HG02623 (cell line): ENCODE measurements around the gene LSAMP.
"Not testable (repeated sequence)": the region's sequence is repeated elsewhere in the genome, so short reads cannot be mapped to it uniquely, and the experiment has no call there.

Experiments
- ATAC-seq: cut with Tn5 transposase; IDR thresholded peaks from one replicate; pipeline ENCODE4 v1.9.1; 2021; ENCODE audit warnings: moderate library complexity; ENCODE audit not compliant: unreplicated experiment

The LSAMP gene

GRCh38 chr3:116127464-116127863 is 317.8 kb downstream of the LSAMP start:
- ATAC-seq, result no peak

DNA sequence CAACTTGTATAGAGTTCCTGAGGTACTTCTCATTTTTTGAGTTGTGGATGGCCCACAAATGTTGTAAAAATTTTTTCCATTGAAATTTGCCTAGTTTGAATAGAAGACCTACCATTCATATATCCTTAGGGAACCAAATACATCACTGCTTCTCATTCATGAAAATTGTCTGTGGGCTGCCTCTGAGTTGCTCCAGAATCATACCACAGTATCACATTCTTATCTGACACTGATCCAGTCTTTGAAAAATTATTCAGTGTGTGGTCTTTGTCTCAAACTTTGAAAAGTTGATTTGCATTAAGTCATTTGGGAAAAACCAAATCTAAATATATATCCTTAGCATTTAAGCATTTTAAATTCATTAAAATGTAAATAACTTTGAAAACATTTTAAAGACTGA is 321.1 kb downstream of the LSAMP start:
- ATAC-seq, result no peak

DNA sequence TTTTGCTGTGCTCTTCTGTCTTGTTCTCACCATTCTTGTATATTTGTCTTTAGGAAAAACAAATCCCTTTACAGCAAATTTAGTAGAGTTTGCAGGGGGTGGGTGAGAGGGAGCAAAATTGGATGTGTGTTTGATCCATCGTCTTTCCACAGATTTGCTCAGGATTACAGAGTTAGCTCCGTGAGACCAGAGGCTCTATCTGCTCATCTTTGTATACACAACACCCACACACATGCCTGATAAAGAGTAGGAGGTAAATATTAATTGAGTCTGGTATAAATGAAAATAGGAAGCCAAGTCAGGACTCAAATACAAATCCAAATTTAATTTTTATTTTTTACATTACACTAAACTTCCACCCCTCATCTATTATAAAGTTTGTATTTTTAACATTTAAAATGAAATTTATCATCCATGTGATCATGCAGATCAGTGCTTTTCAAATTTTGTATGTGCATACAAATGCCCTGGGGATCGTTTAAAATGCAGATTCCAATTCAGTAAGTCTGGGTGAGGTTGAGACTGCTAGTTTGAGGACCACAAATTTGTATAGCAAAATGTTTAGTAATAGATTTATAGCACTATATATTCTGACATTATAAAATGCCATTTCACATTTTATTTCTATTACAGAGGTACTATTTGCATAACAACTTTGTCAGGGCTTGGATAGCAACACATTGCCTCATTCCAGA is 326.7 kb downstream of the LSAMP start:
- ATAC-seq, result no peak

DNA sequence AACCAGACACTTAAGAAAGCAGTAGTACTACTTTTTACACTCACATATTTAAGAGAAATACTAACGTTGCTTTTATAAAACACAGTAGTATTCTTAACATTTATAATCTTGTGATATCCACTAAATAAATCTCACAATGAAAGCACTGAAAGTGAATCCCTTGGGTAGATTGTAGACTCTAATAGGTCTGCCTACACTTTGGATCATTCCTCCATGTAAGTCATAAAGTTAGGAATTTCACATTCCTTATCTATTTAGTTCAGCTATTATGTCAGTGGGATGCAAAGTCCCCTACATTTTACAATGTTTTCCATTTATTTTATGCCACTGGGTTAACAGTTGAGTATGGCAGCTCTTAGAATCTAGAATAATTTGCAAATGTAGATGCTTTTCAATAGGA is 330.7 kb downstream of the LSAMP start:
- no peak for ATAC-seq

DNA sequence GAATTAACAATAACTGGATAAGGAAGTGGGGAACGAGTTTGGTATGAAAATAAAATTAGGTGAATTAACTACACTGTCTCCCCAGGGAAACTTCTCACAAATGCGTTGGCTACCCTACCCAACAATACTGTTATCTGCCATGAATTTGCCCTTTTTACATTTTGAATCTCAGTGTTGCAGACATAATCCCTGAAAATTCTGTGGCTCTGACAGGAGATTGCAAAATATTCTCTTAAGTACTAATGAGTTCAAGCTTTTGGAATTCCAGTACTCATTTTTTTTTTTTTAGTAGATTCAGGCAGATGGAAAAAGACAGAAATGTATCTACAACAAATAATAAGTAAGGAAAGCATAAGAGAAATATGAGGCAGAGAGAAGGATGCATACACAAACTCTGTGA is 332.6 kb downstream of the LSAMP start:
- ATAC-seq, result no peak

DNA sequence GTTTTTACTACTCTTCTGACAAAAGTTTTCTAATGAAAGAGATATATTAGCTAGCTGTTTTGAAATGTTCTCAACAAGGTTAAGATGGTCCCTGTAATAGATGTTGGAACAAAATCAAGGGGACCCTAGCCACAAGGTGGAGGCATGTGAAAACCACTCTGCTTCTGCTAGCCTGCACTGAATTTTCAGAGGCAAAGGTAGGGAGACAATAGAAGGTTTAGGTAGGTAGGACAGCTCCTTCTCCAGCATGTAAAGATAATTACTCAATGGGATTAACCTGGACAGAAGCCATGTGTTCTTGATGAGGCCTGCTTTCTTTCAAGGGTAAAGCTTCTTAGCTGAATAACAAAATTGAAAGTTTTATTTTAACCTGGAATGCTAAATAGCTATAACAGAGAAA is 333.5 kb downstream of the LSAMP start:
- ATAC-seq, result no peak

- no peak for ATAC-seq
Measured at GRCh38 chr3:116103868-116104530, 341.3 kb downstream of the LSAMP start.

GRCh38 chr3:116102037-116102436 is 343.2 kb downstream of the LSAMP start:
- no peak for ATAC-seq

DNA sequence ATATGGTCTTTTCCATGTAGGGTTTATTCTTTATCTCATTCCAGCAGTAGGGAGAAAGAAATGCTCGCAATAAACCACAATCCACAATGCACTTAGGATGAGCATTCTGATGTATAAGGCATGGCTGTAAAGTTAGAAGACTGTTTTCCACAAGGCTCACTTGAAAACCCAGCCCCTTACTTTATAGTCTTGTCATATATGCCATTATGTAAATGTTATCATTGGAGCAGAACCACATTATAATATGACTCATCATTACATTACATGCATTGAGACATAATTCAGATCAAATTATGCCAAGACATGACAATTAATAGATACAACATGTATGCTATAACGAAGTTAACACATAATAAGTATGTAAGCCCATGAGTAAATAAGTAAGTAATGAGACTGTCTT is 348.1 kb downstream of the LSAMP start:
- no peak for ATAC-seq

GRCh38 chr3:116096631-116097030 is 348.7 kb downstream of the LSAMP start:
- no peak for ATAC-seq

DNA sequence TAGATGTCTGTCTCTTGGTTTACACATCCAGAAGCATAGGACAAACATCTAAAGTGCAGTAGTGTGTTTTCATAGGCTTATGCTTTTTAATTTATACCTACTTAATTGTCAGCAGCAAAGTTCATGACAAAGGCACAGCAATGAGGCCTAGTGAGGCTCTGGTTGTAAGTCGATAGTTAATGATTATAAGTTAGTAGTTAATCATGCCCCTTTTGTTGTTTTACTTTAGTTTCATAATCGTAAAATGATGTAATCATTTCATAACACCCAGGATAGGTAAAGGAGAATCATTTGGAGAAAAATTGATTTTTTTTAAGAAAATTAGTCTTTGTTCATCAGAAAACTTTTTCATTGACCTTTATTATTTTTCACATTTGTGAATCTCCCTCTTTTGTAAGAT is 351.9 kb downstream of the LSAMP start:
- no peak for ATAC-seq

DNA sequence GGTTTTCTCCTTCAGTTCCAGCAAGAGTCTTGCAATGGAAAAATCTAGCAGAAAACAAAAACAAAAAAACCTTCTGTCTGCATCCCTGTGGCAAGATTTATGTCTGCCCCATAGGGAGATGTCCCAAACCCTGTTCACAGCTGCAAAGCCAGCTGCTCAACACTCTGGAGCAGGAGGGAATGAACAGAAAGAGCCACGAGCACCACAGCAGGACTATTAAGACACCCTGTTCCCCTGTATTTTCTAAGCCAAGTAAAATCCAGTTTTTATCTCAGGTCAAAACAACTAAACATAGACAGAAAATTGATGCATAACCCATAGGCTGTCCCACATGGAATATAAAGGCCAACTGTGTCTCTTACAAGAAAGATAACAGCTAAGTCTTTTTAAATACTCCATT is 357.9 kb downstream of the LSAMP start:
- ATAC-seq, result no peak

DNA sequence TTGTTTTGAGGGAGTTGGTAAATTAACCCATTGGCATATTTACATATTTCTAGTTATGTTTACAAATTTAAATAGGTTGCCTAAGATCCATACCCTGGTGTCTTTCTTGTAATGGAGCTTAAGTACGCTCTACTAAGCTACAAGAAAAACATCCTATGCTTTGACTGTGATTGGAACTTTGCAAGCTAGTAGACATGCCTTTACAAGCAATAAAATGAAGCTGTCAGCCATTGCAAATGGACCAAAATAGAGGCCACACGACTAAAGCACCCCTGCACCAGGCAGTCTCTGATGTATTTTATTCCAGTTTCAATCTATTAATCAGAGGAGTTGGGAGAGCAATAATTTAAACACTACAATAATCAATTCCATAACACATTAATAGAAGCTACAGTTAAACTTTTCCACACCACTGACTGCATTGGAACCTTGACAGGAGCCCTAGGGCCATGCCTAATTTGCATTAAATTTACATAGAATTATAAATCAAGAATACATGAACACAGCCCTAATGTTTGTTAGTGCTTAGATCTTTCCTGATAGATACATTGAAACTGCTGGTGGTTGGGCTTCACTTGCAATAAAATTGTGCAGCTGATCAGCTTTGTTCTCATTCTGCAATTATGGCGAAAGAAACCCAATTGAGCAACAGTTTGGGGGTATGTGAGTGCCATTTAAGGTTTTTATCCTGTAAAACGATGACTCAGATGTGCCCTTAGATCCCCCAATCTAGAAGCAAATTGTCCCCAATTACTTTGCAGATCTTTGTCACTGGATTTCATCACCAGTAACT is 360.1 kb downstream of the LSAMP start:
- no peak for ATAC-seq

- no peak for ATAC-seq
Measured at GRCh38 chr3:116083683-116084082, 361.6 kb downstream of the LSAMP start.

DNA sequence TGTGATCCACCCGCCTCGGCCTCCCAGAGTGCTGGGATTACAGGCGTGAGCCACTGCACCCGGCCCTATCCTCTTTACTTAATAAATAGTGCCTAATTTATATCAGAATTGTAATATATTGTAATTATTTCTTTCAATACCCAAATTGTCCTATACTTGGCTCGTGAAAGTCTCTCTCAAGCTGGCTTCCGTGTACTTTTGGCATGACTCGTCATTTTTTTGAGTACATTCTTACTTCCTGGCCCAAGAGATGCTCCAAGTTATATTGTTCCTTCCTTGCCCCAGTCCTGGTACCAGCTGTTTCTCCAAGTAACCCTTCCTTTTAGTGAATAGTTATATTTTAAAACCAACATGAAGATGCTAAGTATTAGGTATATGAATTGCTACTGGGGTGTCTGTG is 366.7 kb downstream of the LSAMP start:
- no peak for ATAC-seq

GRCh38 chr3:116077557-116077956 is 367.7 kb downstream of the LSAMP start:
- no peak for ATAC-seq

DNA sequence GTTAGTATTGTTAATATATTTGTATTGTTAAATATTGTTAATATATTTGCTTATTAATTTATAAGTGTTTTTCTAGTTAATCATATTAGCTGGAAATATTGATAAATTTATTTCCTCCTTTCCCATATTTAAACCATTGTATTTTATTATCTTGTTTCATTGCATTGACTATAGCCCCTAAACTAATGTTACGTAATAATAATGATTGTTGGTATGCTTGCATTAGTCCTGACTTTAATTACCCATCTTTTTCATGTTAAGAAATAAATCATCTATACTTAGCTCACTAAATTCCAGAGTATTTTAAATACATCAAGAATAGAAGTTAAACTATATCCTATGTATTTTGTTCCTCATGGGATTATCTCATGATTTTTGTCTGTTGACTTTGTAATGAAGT is 368.2 kb downstream of the LSAMP start:
- no peak for ATAC-seq

DNA sequence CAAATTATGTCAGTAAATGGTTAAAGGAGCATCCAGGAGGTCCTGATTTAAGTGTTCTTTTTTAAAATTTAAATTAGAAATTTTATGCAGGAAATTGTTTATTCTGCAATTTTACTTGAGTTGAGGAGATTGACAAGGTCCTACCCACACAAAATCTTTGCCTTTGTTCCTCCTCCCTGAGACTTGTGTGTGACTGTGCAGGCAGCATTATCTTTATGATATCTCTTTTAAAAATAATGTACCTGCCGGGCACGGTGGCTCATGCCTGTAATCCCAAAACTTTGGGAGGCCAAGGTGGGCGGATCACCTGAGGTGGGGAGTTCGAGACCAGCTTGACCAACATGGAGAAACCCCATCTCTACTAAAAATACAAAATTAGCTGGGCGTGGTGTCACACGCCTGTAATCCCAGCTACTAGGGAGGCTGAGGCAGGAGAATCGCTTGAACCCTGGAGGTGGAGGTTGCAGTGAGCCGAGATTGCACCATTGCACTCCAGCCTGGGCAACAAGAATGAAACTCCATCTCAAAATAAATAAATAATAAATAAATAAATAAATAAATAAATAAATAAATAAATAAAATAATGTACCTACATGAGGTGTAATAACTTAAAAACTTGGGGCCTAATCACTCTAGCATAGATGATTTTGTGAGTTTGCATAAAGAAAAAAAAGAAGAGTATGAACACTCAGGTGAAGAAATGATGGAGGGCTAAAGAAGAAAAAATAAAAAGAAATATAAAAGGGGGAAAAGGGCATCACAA is 374.6 kb downstream of the LSAMP start:
- not testable (repeated sequence) for ATAC-seq

DNA sequence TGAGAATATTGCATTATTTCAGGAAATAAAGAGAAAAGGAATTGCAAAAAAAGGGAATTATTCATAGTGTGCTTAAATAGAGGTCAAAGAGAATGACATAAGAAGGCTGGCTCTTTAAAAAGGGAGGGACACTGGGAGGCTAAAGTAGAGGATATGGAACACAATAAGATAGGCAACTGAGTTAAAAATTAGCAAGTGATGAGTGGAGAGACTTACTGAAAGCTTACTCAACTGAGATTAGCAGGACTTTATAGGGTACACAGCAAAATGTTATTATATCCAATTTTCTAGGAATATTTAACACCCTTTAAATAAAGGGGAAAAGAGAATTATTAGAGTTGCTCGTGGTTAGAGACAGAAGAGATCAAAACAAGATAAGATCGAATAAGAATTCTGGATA is 375.2 kb downstream of the LSAMP start:
- ATAC-seq, result no peak

GRCh38 chr3:116069024-116069423 is 376.3 kb downstream of the LSAMP start:
- ATAC-seq, result no peak

GRCh38 chr3:116067326-116067725 is 378.0 kb downstream of the LSAMP start:
- peak; percentile 92 for ATAC-seq
